SK-N-SH (cell line): ENCODE data around the gene DNAJC16. TPM values are rescaled to one million over a fixed set of nuclear protein-coding genes. Genes with fewer than 3 reads are reported as not detected.

ENCODE experiments used
- CTCF ChIA-PET: fragments of 300-600, 350-600 bp; formaldehyde crosslinking; extraction: SDS; loops from one replicate; lab custom pipeline; 2021; lab: Yijun Ruan, JAX
- POLR2A ChIA-PET: fragments of 350-600 bp; sonication (Branson Sonifier 250); formaldehyde crosslinking; extraction: SDS; loops from one replicate; lab custom pipeline; 2020; ENCODE audit warnings: antibody characterized with exemption, inconsistent platforms; lab: Yijun Ruan, JAX
- DNase-seq: peaks from one replicate; pipeline ENCODE4 v3.0.0; 2012
- H2AFZ ChIP-seq: fragments of 200-600 bp; sonication (generic); 2 replicates; pipeline ENCODE4 v1.8.1; 2016; ENCODE audit warnings: antibody characterized with exemption, mild to moderate bottlenecking, low read depth
- H3F3A ChIP-seq: fragments of 200-600 bp; sonication (generic); replicated peaks from 2 replicates; pipeline ENCODE3; 2016; ENCODE audit warnings: antibody characterized with exemption, mild to moderate bottlenecking; ENCODE audit not compliant: insufficient read depth
- H3K27ac ChIP-seq, 2 experiments: fragments of 200-500 bp in 1 of 2; fragments of 200-600 bp in 1 of 2; sonication (Bioruptor generic) in 1 of 2; sonication (generic), shearing (Covaris generic) in 1 of 2; 2 replicates each; pipeline versions ENCODE4 v1.5.1 to v1.6.1; 2014 to 2016; ENCODE audit warnings: low read depth in 2 of 2, inconsistent platforms in 1 of 2, low read length in 1 of 2, mild to moderate bottlenecking in 1 of 2, mixed read lengths in 1 of 2
- H3K27me3 ChIP-seq: fragments of 200-600 bp; sonication (generic), shearing (Covaris generic); 2 replicates; pipeline ENCODE4 v1.6.1; 2016; ENCODE audit warnings: mixed run types; ENCODE audit not compliant: insufficient read depth
- H3K36me3 ChIP-seq, 2 experiments: fragments of 200-500 bp in 1 of 2; fragments of 200-600 bp in 1 of 2; sonication (Bioruptor generic) in 1 of 2; sonication (generic) in 1 of 2; replicated peaks in 1 of 2; 2 replicates each; pipeline versions ENCODE3 to v1.5.1; 2014 to 2016; ENCODE audit warnings: low read length in 1 of 2, mild to moderate bottlenecking in 1 of 2; ENCODE audit not compliant: insufficient read depth in 2 of 2, control insufficient read depth in 1 of 2
- H3K4me1 ChIP-seq, 2 experiments: fragments of 200-500 bp in 1 of 2; fragments of 200-600 bp in 1 of 2; sonication (Bioruptor generic) in 1 of 2; sonication (generic), shearing (Covaris generic) in 1 of 2; 2 replicates each; pipeline versions ENCODE4 v1.5.1 to v1.6.1; 2014 to 2016; ENCODE audit warnings: low read depth in 1 of 2, low read length in 1 of 2, mixed run types in 1 of 2; ENCODE audit not compliant: insufficient read depth in 2 of 2, control insufficient read depth in 1 of 2
- H3K4me2 ChIP-seq: fragments of 200-600 bp; sonication (generic), shearing (Covaris generic); 2 replicates; pipeline ENCODE4 v1.6.1; 2017; ENCODE audit warnings: mixed run types
- H3K4me3 ChIP-seq, 2 experiments: fragments of 200-500 bp in 1 of 2; fragments of 200-600 bp in 1 of 2; sonication (Bioruptor generic) in 1 of 2; sonication (generic), shearing (Covaris generic) in 1 of 2; 2 replicates each; pipeline versions ENCODE4 v1.5.1 to v1.8.1; 2014 to 2016; ENCODE audit warnings: low read depth in 2 of 2, inconsistent platforms in 1 of 2, low read length in 1 of 2, mild to moderate bottlenecking in 1 of 2, mixed read lengths in 1 of 2, moderate library complexity in 1 of 2
- H3K79me2 ChIP-seq: fragments of 200-600 bp; sonication (generic); 2 replicates; pipeline ENCODE4 v1.8.1; 2017; ENCODE audit warnings: mild to moderate bottlenecking; ENCODE audit not compliant: insufficient read depth
- H3K9ac ChIP-seq: fragments of 200-600 bp; sonication (generic); 2 replicates; pipeline ENCODE4 v1.6.1; 2017; ENCODE audit warnings: mixed run types
- H3K9me2 ChIP-seq: fragments of 200-600 bp; sonication (generic); 2 replicates; pipeline ENCODE4 v1.6.1; 2017; ENCODE audit warnings: mixed run types
- H3K9me3 ChIP-seq: fragments of 200-600 bp; sonication (generic); 2 replicates; pipeline ENCODE4 v1.6.1; 2017; ENCODE audit warnings: mixed run types, mild to moderate bottlenecking, moderate library complexity
- H4K20me1 ChIP-seq: fragments of 200-600 bp; sonication (generic); 2 replicates; pipeline ENCODE4 v1.6.1; 2017; ENCODE audit warnings: mild to moderate bottlenecking, mixed run types; ENCODE audit not compliant: insufficient read depth
- CTCF ChIP-seq: fragments of 200-600 bp; sonication (generic); IDR thresholded peaks from 2 replicates; pipeline ENCODE4 v1.6.1; 2017; ENCODE audit warnings: antibody characterized with exemption, mild to moderate bottlenecking, moderate library complexity
- ELF1 ChIP-seq: IDR thresholded peaks from 2 replicates; pipeline ENCODE4 v1.4.0; 2012
- FOXM1 ChIP-seq: IDR thresholded peaks from 2 replicates; pipeline ENCODE4 v1.4.0; 2012; ENCODE audit warnings: low read depth, mild to moderate bottlenecking
- JUND ChIP-seq: IDR thresholded peaks from 2 replicates; pipeline ENCODE4 v1.4.0; 2012
- MEF2A ChIP-seq: IDR thresholded peaks from 2 replicates; pipeline ENCODE4 v1.4.0; 2012; ENCODE audit warnings: low read depth, borderline replicate concordance
- MXI1 ChIP-seq: IDR thresholded peaks from 2 replicates; pipeline ENCODE4 v1.6.1; 2012; ENCODE audit warnings: mild to moderate bottlenecking, low read depth, low read length, improper control_type of control experiment
- NFIC ChIP-seq: IDR thresholded peaks from 2 replicates; pipeline ENCODE4 v1.4.0; 2012; ENCODE audit warnings: borderline replicate concordance
- POLR2AphosphoS5 ChIP-seq: IDR thresholded peaks from 2 replicates; pipeline ENCODE4 v1.6.1; 2012; ENCODE audit warnings: low read depth, low read length
- RCOR1 ChIP-seq: fragments of 150-350 bp; IDR thresholded peaks from 2 replicates; pipeline ENCODE4 v1.6.1; 2017; ENCODE audit warnings: antibody characterized with exemption, low read length
- REST ChIP-seq: IDR thresholded peaks from 2 replicates; pipeline ENCODE4 v1.6.1; 2012; ENCODE audit warnings: mild to moderate bottlenecking, low read depth, low read length, moderate library complexity
- TEAD4 ChIP-seq: IDR thresholded peaks from 2 replicates; pipeline ENCODE4 v1.4.0; 2012; ENCODE audit warnings: mild to moderate bottlenecking, borderline replicate concordance; ENCODE audit not compliant: insufficient read depth
- YY1 ChIP-seq: IDR thresholded peaks from 2 replicates; pipeline ENCODE4 v1.4.0; 2012; ENCODE audit warnings: low read depth, mild to moderate bottlenecking
- ZBTB33 ChIP-seq: IDR thresholded peaks from 2 replicates; pipeline ENCODE4 v1.4.0; 2012; ENCODE audit warnings: low read depth, borderline replicate concordance
- WGBS: methylation state at CpG from one replicate; pipeline ENCODE4 v1.1.6; 2017; ENCODE audit warnings: low lambda C conversion rate; 5-methylcytosine and 5-hydroxymethylcytosine counted together
- polyA plus RNA-seq, 3 experiments: library from polyadenylated mRNA; depleted of rRNA; stranded (reverse); fragments of >200 nt; gene quantifications; 2 replicates each; pipeline ENCODE4 v1.2.3, GENCODE V29; 2012

DNAJC16 gene
- polyA plus RNA-seq, 1 of the 3 experiments (the other 2 are of a cell fraction), result 8.4 TPM

DNA sequence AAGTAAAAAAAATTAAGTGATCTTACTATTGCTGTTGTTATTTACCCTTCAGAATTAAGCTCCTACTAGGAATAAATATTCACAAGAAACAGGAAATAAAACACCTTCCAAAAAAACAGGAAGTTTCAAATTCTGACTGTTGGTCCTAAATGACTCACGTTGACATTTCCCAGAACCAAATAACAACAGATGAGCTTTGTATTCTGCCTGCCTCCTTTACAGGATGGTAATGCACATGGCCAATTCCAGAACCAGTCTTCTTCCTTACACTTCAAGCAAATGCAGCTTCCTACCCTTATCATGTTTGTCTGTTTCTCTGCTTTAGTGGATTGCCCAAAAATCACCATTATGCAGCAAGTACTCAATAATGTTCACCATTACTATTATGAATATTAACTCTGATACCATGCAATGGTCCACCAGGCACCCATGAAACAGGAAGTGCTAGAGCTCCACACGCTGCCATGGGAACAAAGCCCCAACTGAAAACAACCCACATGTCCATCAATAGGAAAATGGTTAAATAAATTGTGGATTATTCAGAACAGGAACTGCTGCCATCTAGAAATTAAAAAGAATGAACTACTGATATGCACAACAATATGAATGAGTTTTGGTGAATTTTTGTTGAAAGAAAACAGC is 11.5 kb upstream of the DNAJC16 start:
- Histone ChIP-seq H3K9me2 (no peaks in the 10 kb centered on the region), H3K4me1 (peaks cover 0 to 3% of the 10 kb centered on the region in 2 experiments; a peak in 1 of 4 replicates), H2AFZ (no peak overlapping the region), H3K79me2 (no peaks in the 10 kb centered on the region; the same call in 1 of the 2 replicates), H3K27ac (no peak overlapping the region), H4K20me1 (no peaks in the 10 kb centered on the region), H3K9ac (no peak overlapping the region), H3K4me2 (no peak overlapping the region), H3K9me3 (no peaks in the 10 kb centered on the region), H3F3A (no peaks in the 10 kb centered on the region), H3K4me3 (no peak overlapping the region), H3K36me3 (peaks cover 0 to 2% of the 10 kb centered on the region in 2 experiments), H3K27me3 (no peaks in the 10 kb centered on the region)
- DNase-seq, result no peak
- POLR2A ChIA-PET, result no interaction called here
- WGBS, result 82% methylated on average over 2 of the region's 2 CpGs
- no peak for TF ChIP-seq NFIC
- TF ChIP-seq CTCF, result no peak
- no peak for TF ChIP-seq YY1
- no peak for TF ChIP-seq RCOR1
- no peak for TF ChIP-seq POLR2AphosphoS5
- TF ChIP-seq JUND, result no peak
- TF ChIP-seq ELF1, result no peak
- no peak for TF ChIP-seq REST
- no peak for TF ChIP-seq MXI1
- TF ChIP-seq MEF2A, result no peak
- no peak for TF ChIP-seq TEAD4
- TF ChIP-seq ZBTB33, result no peak
- no peak for TF ChIP-seq FOXM1
- CTCF ChIA-PET, result interaction anchor here (0.9 to 2.5 kb wide), 3 partner anchors 13 to 277 kb away, joined by 3 to 10 read pairs (median 7); no protein-coding TSS in a partner anchor
